ENCODE data around the gene LAIR1.

LAIR1 gene

DNA sequence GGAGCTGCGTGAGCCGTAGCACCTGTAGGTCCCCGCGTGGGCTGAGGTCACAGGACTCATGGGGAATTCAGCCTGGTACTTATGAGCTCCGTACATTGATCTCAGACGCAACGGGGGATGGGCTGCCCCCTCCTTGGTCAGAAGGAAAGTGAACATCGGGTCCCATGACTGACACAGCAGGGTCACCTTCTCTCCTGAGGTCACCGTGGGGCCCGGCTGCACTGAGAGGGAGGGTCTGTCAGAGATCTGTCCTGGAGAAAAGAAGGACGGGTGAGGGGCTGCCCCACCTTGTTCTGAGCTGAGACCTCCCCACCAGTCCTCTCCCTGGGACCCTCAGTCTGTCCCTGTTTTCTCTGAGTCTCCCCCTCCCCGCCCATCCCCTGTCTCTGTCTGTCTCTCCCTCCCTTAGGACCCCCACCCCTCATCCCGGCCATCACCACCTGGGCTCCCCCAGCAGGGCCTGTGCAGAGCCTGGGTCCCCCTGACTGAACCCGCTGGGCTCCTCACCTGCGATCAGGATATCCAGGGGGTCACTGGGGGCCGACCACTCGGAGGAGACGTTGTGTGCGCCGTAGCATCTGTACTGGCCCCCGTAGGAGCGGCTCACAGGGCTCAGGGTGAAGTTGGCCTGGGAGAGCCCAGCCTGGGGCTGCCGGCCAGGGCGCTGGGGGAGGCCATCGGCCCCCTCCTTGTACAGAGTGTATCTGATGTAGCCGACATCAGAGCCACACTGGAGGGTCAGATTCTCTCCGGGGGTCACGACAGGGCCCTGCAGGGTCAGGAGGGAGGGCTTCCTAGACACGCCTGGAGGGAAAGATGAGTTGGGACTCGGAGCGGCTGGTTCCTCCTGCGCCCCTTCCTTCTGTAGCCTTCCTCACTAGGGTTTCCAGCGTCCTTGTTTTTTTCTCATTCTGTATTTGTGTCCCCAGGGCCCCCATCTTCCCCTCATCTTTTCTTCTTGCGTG is 27.6 kb downstream of the LAIR1 start:
- no peaks in the 10 kb centered on the region for H4K20me1 ChIP-seq (ENCODE audit: insufficient read depth, low read length)
- no peak overlapping the region for H3K4me2 ChIP-seq (ENCODE audit: low read depth, low read length)
- no peaks in the 10 kb centered on the region for H3K36me3 ChIP-seq (replicated peaks; ENCODE audit: insufficient read depth, low read length)
- H3K79me2 ChIP-seq (ENCODE audit: low read length), result no peaks in the 10 kb centered on the region
- peaks cover 45% of the 10 kb centered on the region for H3K27me3 ChIP-seq (replicated peaks; ENCODE audit: insufficient read depth, low read length)
- DNase-seq, result no peak
- no peaks in the 10 kb centered on the region for H3F3A ChIP-seq (ENCODE audit: insufficient read depth, low read length)
- TF ChIP-seq EZH2 (optimal IDR thresholded peaks at IDR 0.05; ENCODE audit: low read depth, low read length) (no peak), EZH2phosphoT487 (IDR thresholded peaks at IDR 0.05; ENCODE audit: low read length) (no peak)
- TF ChIP-seq, protein P1, sequence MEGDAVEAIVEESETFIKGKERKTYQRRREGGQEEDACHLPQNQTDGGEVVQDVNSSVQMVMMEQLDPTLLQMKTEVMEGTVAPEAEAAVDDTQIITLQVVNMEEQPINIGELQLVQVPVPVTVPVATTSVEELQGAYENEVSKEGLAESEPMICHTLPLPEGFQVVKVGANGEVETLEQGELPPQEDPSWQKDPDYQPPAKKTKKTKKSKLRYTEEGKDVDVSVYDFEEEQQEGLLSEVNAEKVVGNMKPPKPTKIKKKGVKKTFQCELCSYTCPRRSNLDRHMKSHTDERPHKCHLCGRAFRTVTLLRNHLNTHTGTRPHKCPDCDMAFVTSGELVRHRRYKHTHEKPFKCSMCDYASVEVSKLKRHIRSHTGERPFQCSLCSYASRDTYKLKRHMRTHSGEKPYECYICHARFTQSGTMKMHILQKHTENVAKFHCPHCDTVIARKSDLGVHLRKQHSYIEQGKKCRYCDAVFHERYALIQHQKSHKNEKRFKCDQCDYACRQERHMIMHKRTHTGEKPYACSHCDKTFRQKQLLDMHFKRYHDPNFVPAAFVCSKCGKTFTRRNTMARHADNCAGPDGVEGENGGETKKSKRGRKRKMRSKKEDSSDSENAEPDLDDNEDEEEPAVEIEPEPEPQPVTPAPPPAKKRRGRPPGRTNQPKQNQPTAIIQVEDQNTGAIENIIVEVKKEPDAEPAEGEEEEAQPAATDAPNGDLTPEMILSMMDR (IDR thresholded peaks at IDR 0.05; ENCODE audit: low read length), result no peak
- no peak overlapping the region for H3K27ac ChIP-seq (ENCODE audit: low read length)
- no peaks in the 10 kb centered on the region for H3K9me2 ChIP-seq (replicated peaks; ENCODE audit: insufficient read depth, low read length)
- H2AFZ ChIP-seq (ENCODE audit: low read length), result no peak overlapping the region
- no peak overlapping the region for H3K9ac ChIP-seq (ENCODE audit: low read length)
- no peaks in the 10 kb centered on the region for H3K4me1 ChIP-seq (ENCODE audit: low read length)
- H3K4me3 ChIP-seq (ENCODE audit: low read length), result no peak overlapping the region
- H3K9me3 ChIP-seq (replicated peaks; ENCODE audit: insufficient read depth, low read length), result no peaks in the 10 kb centered on the region

DNA sequence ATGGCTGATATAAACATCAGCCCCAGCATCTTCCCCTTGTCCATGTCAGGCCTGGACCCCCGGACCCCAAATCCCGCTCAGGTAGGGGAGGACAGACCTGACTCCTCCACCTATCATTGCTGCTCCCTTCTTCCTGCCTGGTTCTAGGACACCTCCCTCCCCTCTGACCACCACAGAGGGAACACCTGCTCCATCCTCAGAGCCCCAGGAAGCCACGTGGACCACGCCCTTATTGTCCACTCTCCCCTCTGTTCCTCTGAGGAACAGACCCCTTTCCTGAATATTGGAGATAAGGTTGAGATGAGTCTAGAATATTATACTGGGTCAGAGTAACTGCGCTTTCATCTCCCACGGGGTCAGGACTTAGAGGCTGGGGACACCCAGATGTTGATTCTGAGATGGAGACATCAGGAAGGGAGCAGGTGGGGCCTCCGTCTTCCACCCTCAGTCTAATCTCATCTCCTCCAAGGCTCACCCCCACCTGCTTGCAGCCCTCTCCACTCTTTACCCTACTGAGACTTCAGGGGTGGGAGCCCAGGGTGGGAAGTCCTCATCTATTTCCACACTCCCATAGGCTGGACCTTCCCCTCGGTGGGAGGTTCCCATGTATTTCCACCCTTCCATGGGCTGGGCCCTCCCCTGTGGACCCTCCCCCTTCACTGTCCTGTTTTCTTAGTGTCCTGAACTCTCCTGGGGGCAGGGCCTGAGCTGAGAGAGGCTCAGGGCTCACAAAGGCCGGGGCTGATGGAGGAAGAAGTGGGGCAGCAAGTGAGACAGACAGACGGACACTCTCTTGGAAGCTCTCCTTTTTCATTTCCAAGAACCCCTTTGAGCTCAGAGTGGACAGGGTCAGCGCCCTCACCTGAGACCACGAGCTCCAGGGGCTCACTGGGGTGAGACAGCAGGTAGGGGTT is 28.5 kb downstream of the LAIR1 start:
- TF ChIP-seq EZH2 (optimal IDR thresholded peaks at IDR 0.05; ENCODE audit: low read depth, low read length) (no peak), EZH2phosphoT487 (IDR thresholded peaks at IDR 0.05; ENCODE audit: low read length) (no peak)
- TF ChIP-seq, protein P1 (IDR thresholded peaks at IDR 0.05; ENCODE audit: low read length), result no peak
- Histone ChIP-seq H2AFZ (ENCODE audit: low read length) (no peak overlapping the region), H3K4me2 (ENCODE audit: low read depth, low read length) (no peak overlapping the region), H3K9me3 (replicated peaks; ENCODE audit: insufficient read depth, low read length) (no peaks in the 10 kb centered on the region), H3K4me3 (ENCODE audit: low read length) (no peak overlapping the region), H3K36me3 (replicated peaks; ENCODE audit: insufficient read depth, low read length) (no peaks in the 10 kb centered on the region), H4K20me1 (ENCODE audit: insufficient read depth, low read length) (no peaks in the 10 kb centered on the region), H3K4me1 (ENCODE audit: low read length) (no peaks in the 10 kb centered on the region), H3K79me2 (ENCODE audit: low read length) (no peaks in the 10 kb centered on the region), H3K9ac (ENCODE audit: low read length) (no peak overlapping the region), H3K27me3 (replicated peaks; ENCODE audit: insufficient read depth, low read length) (peaks cover 37% of the 10 kb centered on the region), H3F3A (ENCODE audit: insufficient read depth, low read length) (no peaks in the 10 kb centered on the region), H3K27ac (ENCODE audit: low read length) (no peak overlapping the region), H3K9me2 (replicated peaks; ENCODE audit: insufficient read depth, low read length) (no peaks in the 10 kb centered on the region)
- DNase-seq, result no peak

DNA sequence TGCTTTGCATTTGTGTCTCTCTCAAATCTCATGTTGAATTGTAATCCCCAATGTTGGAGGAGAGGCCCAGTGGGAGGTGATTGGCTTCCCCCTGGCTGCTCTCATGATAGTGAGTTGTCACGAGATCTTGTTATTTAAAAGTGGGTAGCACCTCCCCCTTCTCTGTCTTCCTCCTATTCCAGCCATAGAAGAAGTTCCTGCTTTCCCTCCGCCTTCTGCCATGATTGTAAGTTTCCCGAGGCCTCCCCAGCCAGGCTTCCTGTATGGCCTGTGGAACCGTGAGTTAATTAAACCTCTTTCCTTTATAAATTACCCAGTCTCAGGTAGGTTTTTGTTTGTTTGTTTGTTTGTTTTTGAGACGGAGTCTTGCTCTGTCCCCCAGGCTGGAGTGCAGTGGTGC is 29.6 kb downstream of the LAIR1 start:
- TF ChIP-seq, protein P1 (IDR thresholded peaks at IDR 0.05; ENCODE audit: low read length), result no peak
- TF ChIP-seq EZH2phosphoT487 (IDR thresholded peaks at IDR 0.05; ENCODE audit: low read length) (no peak), EZH2 (optimal IDR thresholded peaks at IDR 0.05; ENCODE audit: low read depth, low read length) (no peak)
- no peaks in the 10 kb centered on the region for H3K36me3 ChIP-seq (replicated peaks; ENCODE audit: insufficient read depth, low read length)
- H3F3A ChIP-seq (ENCODE audit: insufficient read depth, low read length), result no peaks in the 10 kb centered on the region
- no peak overlapping the region for H3K27ac ChIP-seq (ENCODE audit: low read length)
- no peak overlapping the region for H3K4me2 ChIP-seq (ENCODE audit: low read depth, low read length)
- DNase-seq, result no peak
- H3K79me2 ChIP-seq (ENCODE audit: low read length), result no peaks in the 10 kb centered on the region
- no peak overlapping the region for H3K4me3 ChIP-seq (ENCODE audit: low read length)
- H4K20me1 ChIP-seq (ENCODE audit: insufficient read depth, low read length), result no peaks in the 10 kb centered on the region
- no peaks in the 10 kb centered on the region for H3K9me2 ChIP-seq (replicated peaks; ENCODE audit: insufficient read depth, low read length)
- H3K4me1 ChIP-seq (ENCODE audit: low read length), result no peaks in the 10 kb centered on the region
- peaks cover 29% of the 10 kb centered on the region for H3K27me3 ChIP-seq (replicated peaks; ENCODE audit: insufficient read depth, low read length)
- H2AFZ ChIP-seq (ENCODE audit: low read length), result no peak overlapping the region
- no peak overlapping the region for H3K9ac ChIP-seq (ENCODE audit: low read length)
- H3K9me3 ChIP-seq (replicated peaks; ENCODE audit: insufficient read depth, low read length), result no peaks in the 10 kb centered on the region
